Calu3 (cell line): Measurements from ENCODE around the gene CHID1. TPM values are rescaled to one million over a fixed set of nuclear protein-coding genes. Genes with fewer than 3 reads are reported as not detected.

Experiments used
- BruUV-seq: library from RNA; stranded (reverse); fragments of 400-500 nt; replicated peaks from 2 replicates; lab custom pipeline; 2021; lab: Mats Ljungman, UMichigan
- CTCF ChIA-PET: fragments of 300-600 bp; sonication (Branson Sonifier 250); formaldehyde crosslinking; loops from one replicate; lab custom pipeline; 2022; ENCODE audit warnings: antibody characterized with exemption; lab: Charles Lee
- DNase-seq: peaks from one replicate; pipeline ENCODE4 v3.0.0; 2022
- H3K27ac Mint-ChIP-seq: one replicate; pipeline ENCODE4 v1.8.0; 2022; ENCODE audit warnings: mixed read lengths; ENCODE audit not compliant: unreplicated experiment
- H3K27me3 Mint-ChIP-seq: one replicate; pipeline ENCODE4 v1.8.0; 2022; ENCODE audit warnings: mixed read lengths; ENCODE audit not compliant: unreplicated experiment
- H3K36me3 Mint-ChIP-seq: one replicate; pipeline ENCODE4 v1.8.0; 2022; ENCODE audit warnings: mild to moderate bottlenecking, moderate library complexity, mixed read lengths; ENCODE audit not compliant: insufficient read depth, unreplicated experiment
- H3K4me1 Mint-ChIP-seq: one replicate; pipeline ENCODE4 v1.8.0; 2022; ENCODE audit warnings: mild to moderate bottlenecking, low read depth, mixed read lengths; ENCODE audit not compliant: unreplicated experiment
- H3K4me3 Mint-ChIP-seq: one replicate; pipeline ENCODE4 v1.8.0; 2022; ENCODE audit warnings: mild to moderate bottlenecking, low read depth, moderate library complexity, mixed read lengths; ENCODE audit not compliant: unreplicated experiment
- H3K9me3 Mint-ChIP-seq: one replicate; pipeline ENCODE4 v1.8.0; 2022; ENCODE audit warnings: low read depth, mixed read lengths; ENCODE audit not compliant: unreplicated experiment
- intact Hi-C: fragments of 100-400 bp; cut with micrococcal nuclease; formaldehyde crosslinking; loops from one replicate; pipeline ENCODE4 v1.10.0; 2022; ENCODE audit not compliant: unreplicated experiment
- total RNA-seq: library from RNA; stranded (reverse); gene quantifications from 2 replicates; pipeline ENCODE4 v1.2.3, GENCODE V29; 2022
- TF ChIP-seq, protein P1 (sequence below): fragments of 200-600 bp; IDR thresholded peaks from one replicate; pipeline ENCODE4 v1.8.0; 2022; ENCODE audit warnings: antibody characterized with exemption; ENCODE audit not compliant: unreplicated experiment

Gene CHID1
- total RNA-seq, 1 experiment from 2014 or later: 134 TPM

DNA sequence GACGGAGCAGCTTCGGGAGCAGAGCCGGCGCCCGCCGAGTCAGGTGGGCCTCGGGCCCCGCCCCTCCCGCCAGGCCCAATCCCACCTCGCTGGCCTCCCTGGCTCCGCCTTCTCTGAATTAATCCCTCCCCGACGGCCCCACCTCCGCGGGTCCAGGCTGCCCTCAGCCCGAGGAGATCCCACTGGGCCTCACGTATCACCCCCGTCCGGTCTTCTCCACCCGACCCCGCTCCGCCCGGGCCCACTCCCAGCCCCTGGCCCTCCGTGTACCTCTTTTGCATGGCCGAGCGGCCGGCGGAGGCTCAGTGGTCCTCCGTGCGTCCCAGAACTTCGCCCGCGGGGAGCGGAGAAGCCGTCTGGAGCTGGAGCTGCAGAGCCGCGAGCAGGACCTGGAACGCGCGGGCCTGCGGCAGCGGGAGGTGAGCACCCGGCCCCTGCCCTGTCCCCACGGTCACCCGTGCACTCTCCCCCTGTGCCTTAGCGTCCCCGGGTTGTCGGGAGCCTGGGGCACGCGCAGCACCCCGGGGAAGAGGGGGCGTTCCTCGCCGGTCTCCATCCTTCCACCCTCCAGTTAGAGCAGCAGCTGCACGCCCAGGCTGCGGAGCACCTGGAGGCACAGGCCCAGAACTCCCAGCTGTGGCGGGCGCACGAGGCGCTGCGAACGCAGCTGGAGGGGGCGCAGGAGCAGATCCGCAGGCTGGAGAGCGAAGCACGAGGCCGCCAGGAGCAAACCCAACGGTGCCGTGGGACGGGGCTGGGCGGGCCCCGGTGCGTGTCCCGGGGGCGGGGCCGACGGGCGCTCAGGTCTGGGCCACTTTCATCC, 80.1 kb downstream of the CHID1 start:
- peak overlapping the region; percentile 78 for H3K4me3 Mint-ChIP-seq
- BruUV-seq: no TSS peak
- peak; percentile 85 for DNase-seq

DNA sequence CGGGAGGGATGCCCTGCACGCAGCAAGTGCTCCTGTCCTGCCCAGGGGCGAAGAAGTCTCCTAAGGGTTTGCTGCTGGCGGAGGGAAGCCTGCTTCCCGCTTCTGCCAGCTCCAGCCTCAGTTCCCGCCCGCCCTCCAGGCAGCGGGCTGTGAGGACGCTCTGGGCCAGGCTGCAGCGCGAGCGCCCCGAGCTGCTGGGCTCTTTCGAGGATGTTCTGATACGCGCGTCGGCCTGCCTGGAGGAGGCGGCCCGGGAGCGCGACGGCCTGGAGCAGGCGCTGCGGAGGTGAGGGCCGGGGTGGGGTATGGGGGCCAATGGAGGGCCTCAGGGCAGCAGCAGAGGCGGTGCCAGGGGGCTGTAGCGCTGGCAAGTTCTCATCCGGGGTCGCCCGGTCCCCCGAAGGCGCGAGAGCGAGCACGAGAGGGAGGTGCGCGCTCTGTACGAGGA, 80.7 kb downstream of the CHID1 start:
- Mint-ChIP-seq H3K4me1 (peaks cover 43% of the 10 kb centered on the region), H3K27ac (peak overlapping the region; percentile 75), H3K9me3 (no peaks in the 10 kb centered on the region), H3K4me3 (peak overlapping the region; percentile 78), H3K27me3 (no peaks in the 10 kb centered on the region), H3K36me3 (peaks cover 87% of the 10 kb centered on the region)
- no peak for DNase-seq
- intact Hi-C loops: no loop called here
- TF ChIP-seq, protein P1, sequence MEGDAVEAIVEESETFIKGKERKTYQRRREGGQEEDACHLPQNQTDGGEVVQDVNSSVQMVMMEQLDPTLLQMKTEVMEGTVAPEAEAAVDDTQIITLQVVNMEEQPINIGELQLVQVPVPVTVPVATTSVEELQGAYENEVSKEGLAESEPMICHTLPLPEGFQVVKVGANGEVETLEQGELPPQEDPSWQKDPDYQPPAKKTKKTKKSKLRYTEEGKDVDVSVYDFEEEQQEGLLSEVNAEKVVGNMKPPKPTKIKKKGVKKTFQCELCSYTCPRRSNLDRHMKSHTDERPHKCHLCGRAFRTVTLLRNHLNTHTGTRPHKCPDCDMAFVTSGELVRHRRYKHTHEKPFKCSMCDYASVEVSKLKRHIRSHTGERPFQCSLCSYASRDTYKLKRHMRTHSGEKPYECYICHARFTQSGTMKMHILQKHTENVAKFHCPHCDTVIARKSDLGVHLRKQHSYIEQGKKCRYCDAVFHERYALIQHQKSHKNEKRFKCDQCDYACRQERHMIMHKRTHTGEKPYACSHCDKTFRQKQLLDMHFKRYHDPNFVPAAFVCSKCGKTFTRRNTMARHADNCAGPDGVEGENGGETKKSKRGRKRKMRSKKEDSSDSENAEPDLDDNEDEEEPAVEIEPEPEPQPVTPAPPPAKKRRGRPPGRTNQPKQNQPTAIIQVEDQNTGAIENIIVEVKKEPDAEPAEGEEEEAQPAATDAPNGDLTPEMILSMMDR: no peak
- CTCF ChIA-PET: interaction anchor here (0.6 kb wide), 1 partner anchor 324 kb away, joined by 3 read pairs; no protein-coding TSS in a partner anchor
- no TSS peak for BruUV-seq

More for the DNA sequence above, 80.1 kb downstream of the CHID1 start:
- Mint-ChIP-seq H3K36me3 (peaks cover 87% of the 10 kb centered on the region), H3K4me1 (peaks cover 36% of the 10 kb centered on the region), H3K9me3 (no peaks in the 10 kb centered on the region), H3K27ac (peak overlapping the region; percentile 56), H3K27me3 (no peaks in the 10 kb centered on the region)
- CTCF ChIA-PET: interaction anchor here (0.6 kb wide), 1 partner anchor 323 kb away, joined by 3 read pairs; no protein-coding TSS in a partner anchor
- intact Hi-C loops: no loop called here
- TF ChIP-seq, protein P1: no peak

GRCh38 chr11:829176-829846, 81.3 kb downstream of the CHID1 start:
- H3K27me3 Mint-ChIP-seq: no peaks in the 10 kb centered on the region
- BruUV-seq: no TSS peak
- CTCF ChIA-PET: interaction anchor here (0.6 kb wide), 1 partner anchor 325 kb away, joined by 3 read pairs; no protein-coding TSS in a partner anchor
- H3K36me3 Mint-ChIP-seq: peaks cover 87% of the 10 kb centered on the region
- H3K9me3 Mint-ChIP-seq: no peaks in the 10 kb centered on the region
- H3K4me1 Mint-ChIP-seq: peaks cover 45% of the 10 kb centered on the region
- no peak for DNase-seq
- H3K27ac Mint-ChIP-seq: peak overlapping the region; percentile 75
- TF ChIP-seq, protein P1: no peak
- intact Hi-C loops: no loop called here
- H3K4me3 Mint-ChIP-seq: peak overlapping the region; percentile 78

DNA sequence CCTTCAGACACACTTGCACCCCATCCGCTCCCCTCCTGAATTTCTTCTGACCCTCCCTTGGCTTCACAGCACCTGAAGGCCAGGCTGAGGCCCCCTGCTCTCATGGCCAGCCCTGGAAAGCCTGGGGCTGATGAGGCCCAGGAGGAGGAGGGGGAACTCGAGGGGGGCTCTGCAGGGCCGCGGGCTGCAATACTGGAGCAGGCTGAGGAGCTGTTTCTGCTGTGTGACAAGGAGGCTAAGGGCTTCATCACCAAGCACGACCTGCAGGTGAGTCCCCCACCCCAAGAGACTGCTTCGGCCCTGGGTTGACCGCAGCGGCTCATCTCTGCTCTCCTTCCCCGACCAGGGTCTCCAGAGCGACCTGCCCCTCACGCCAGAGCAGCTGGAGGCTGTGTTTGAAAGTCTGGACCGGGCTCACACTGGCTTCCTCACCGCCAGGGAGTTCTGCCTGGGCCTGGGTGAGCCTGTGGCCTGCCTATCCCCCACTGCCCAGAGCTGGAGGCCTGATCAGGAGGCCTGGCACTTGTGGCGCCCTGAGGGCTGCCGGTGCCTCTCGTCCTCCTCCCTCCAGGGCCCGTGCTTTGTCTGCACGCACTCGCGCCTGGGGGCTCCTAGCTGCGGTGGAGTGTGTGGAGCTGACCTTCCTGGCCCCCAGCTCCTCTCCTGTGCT, 82.0 kb downstream of the CHID1 start:
- Mint-ChIP-seq H3K36me3 (peaks cover 87% of the 10 kb centered on the region), H3K4me3 (peak overlapping the region; percentile 78), H3K27me3 (no peaks in the 10 kb centered on the region), H3K4me1 (peaks cover 45% of the 10 kb centered on the region), H3K9me3 (no peaks in the 10 kb centered on the region), H3K27ac (peak overlapping the region; percentile 75)
- DNase-seq: no peak
- intact Hi-C loops: no loop called here
- TF ChIP-seq, protein P1: no peak
- CTCF ChIA-PET: no interaction called here
- BruUV-seq: no TSS peak
